ENCODE results near the gene TAF10.

TAF10 gene

GRCh38 chr11:6561288-6561687, 50.7 kb downstream of the TAF10 start:
- DNase-seq (ENCODE audit: low read depth in 1 of 2, low spot score in 1 of 2), result no peak

All from activated CD4-positive, alpha-beta T cell treated with anti-CD3 and anti-CD28 coated beads, Interleukin-2, amount 50 U/mL, for 24 hours (primary cell).